D341Med (cell line): ENCODE results near the gene PSTPIP2.
"Not testable (repeated sequence)": the region's sequence is repeated elsewhere in the genome, so short reads cannot be mapped to it uniquely, and the experiment has no call there.

Experiments
- DNase-seq: peaks from one replicate; pipeline ENCODE4 v3.0.0; 2012; ENCODE audit warnings: low spot score

Gene PSTPIP2

GRCh38 chr18:46035696-46036680 lies 36.1 kb downstream of the PSTPIP2 start:
- no peak for DNase-seq

GRCh38 chr18:46034230-46034629 lies 37.8 kb downstream of the PSTPIP2 start:
- no peak for DNase-seq

- DNase-seq = no peak
Measured at GRCh38 chr18:46031741-46032140, 40.3 kb downstream of the PSTPIP2 start.

- DNase-seq = no peak
Measured at GRCh38 chr18:46028536-46028891, 43.5 kb downstream of the PSTPIP2 start.

GRCh38 chr18:46019936-46020335 lies 52.1 kb downstream of the PSTPIP2 start:
- no peak for DNase-seq

GRCh38 chr18:46013484-46014189 lies 58.4 kb downstream of the PSTPIP2 start:
- no peak for DNase-seq

- DNase-seq = no peak
Measured at GRCh38 chr18:46010676-46011075, 61.4 kb downstream of the PSTPIP2 start.

GRCh38 chr18:46010050-46010449 lies 62.0 kb downstream of the PSTPIP2 start:
- DNase-seq = no peak

- no peak for DNase-seq
Measured at GRCh38 chr18:46009125-46009840, 62.8 kb downstream of the PSTPIP2 start.

- no peak for DNase-seq
Measured at GRCh38 chr18:46008531-46008930, 63.5 kb downstream of the PSTPIP2 start.

- no peak for DNase-seq
Measured at GRCh38 chr18:46007165-46007564, 64.9 kb downstream of the PSTPIP2 start.

GRCh38 chr18:46002934-46003333 lies 69.1 kb downstream of the PSTPIP2 start:
- no peak for DNase-seq

GRCh38 chr18:46001892-46002291 lies 70.2 kb downstream of the PSTPIP2 start:
- DNase-seq = no peak

- no peak for DNase-seq
Measured at GRCh38 chr18:46001074-46001473, 71.0 kb downstream of the PSTPIP2 start.

- no peak for DNase-seq
Measured at GRCh38 chr18:45999536-45999935, 72.5 kb downstream of the PSTPIP2 start.

GRCh38 chr18:45998244-45998643 lies 73.8 kb downstream of the PSTPIP2 start:
- no peak for DNase-seq

GRCh38 chr18:45997700-45998151 lies 74.3 kb downstream of the PSTPIP2 start:
- no peak for DNase-seq

GRCh38 chr18:45995461-45995860 lies 76.6 kb downstream of the PSTPIP2 start:
- no peak for DNase-seq

- DNase-seq = no peak
Measured at GRCh38 chr18:45993438-45993837, 78.6 kb downstream of the PSTPIP2 start.

GRCh38 chr18:45992527-45992926 lies 79.5 kb downstream of the PSTPIP2 start:
- not testable (repeated sequence) for DNase-seq

GRCh38 chr18:45991788-45992187 lies 80.3 kb downstream of the PSTPIP2 start:
- DNase-seq = no peak

GRCh38 chr18:45984546-45985235 lies 87.4 kb downstream of the PSTPIP2 start:
- no peak for DNase-seq
